ENCODE measurements around the gene GALNT10.

GALNT10 gene

GRCh38 chr5:154296525-154297159 is 106.1 kb downstream of the GALNT10 start:
- Histone ChIP-seq H2BK12ac (ENCODE audit: low read length) (no peak overlapping the region), H3K27me3 (ENCODE audit: control insufficient read depth in 3 of 3, insufficient read depth in 3 of 3, low read depth in 1 of 3, low read length in 3 of 3) (no peaks in the 10 kb centered on the region), H3K4ac (ENCODE audit: low read length) (no peak overlapping the region), H3K27ac (replicated peaks; ENCODE audit: low read length) (no peak overlapping the region), H3K18ac (ENCODE audit: low read length) (no peak overlapping the region), H2AK5ac (ENCODE audit: low read depth, low read length) (no peak overlapping the region), H4K91ac (ENCODE audit: low read depth, low read length, poor library complexity) (no peak overlapping the region), H3K14ac (ENCODE audit: low read length) (no peak overlapping the region), H3K9ac (ENCODE audit: low read depth, low read length, poor library complexity) (no peak overlapping the region), H2AFZ (ENCODE audit: low read length) (no peak overlapping the region), H3K23ac (ENCODE audit: low read depth, low read length, poor library complexity) (no peak overlapping the region), H4K8ac (ENCODE audit: low read depth, low read length) (no peak overlapping the region), H2BK15ac (ENCODE audit: low read length) (no peak overlapping the region), H3K4me1 (ENCODE audit: control insufficient read depth in 2 of 2, insufficient read depth in 1 of 2, low read depth in 1 of 2, low read length in 2 of 2) (peaks cover 0 to 4% of the 10 kb centered on the region in 2 donors), H3K4me3 (ENCODE audit: low read length in 2 of 2) (no peak overlapping the region), H3K9me3 (replicated peaks in 1 of 2; ENCODE audit: control insufficient read depth in 2 of 2, insufficient read depth in 1 of 2, low read depth in 1 of 2, low read length in 2 of 2) (no peaks in the 10 kb centered on the region), H3K79me1 (ENCODE audit: low read depth, low read length) (no peaks in the 10 kb centered on the region), H3K36me3 (replicated peaks in 1 of 2; ENCODE audit: control insufficient read depth in 2 of 2, insufficient read depth in 2 of 2, low read length in 2 of 2) (peaks cover 0 to 63% of the 10 kb centered on the region in 2 donors), H3K4me2 (ENCODE audit: insufficient read depth, low read length, poor library complexity, severe bottlenecking) (no peak overlapping the region), H2BK120ac (ENCODE audit: low read depth, low read length) (no peak overlapping the region), H2BK5ac (ENCODE audit: low read length) (no peak overlapping the region)
- WGBS, 2 donors (ENCODE audit: extremely low coverage in 2 of 2, insufficient read length in 2 of 2, insufficient replicate concordance in 1 of 2), result no CpG with 5 or more reads among the region's 6 CpGs
- no peak for DNase-seq (ENCODE audit: low spot score)

- Histone ChIP-seq H2BK12ac (ENCODE audit: low read length) (no peak overlapping the region), H3K9me3 (replicated peaks in 1 of 2; ENCODE audit: control insufficient read depth in 2 of 2, insufficient read depth in 1 of 2, low read depth in 1 of 2, low read length in 2 of 2) (peaks cover 0 to 2% of the 10 kb centered on the region in 2 donors), H4K8ac (ENCODE audit: low read depth, low read length) (no peak overlapping the region), H3K4me3 (ENCODE audit: low read length in 2 of 2) (no peak overlapping the region), H2BK120ac (ENCODE audit: low read depth, low read length) (no peak overlapping the region), H3K9ac (ENCODE audit: low read depth, low read length, poor library complexity) (no peak overlapping the region), H3K4me1 (ENCODE audit: control insufficient read depth in 2 of 2, insufficient read depth in 1 of 2, low read depth in 1 of 2, low read length in 2 of 2) (peaks cover 0 to 10% of the 10 kb centered on the region in 2 donors), H3K4me2 (ENCODE audit: insufficient read depth, low read length, poor library complexity, severe bottlenecking) (no peak overlapping the region), H2BK5ac (ENCODE audit: low read length) (no peak overlapping the region), H3K4ac (ENCODE audit: low read length) (no peak overlapping the region), H3K27ac (replicated peaks; ENCODE audit: low read length) (no peak overlapping the region), H2AK5ac (ENCODE audit: low read depth, low read length) (no peak overlapping the region), H2AFZ (ENCODE audit: low read length) (no peak overlapping the region), H3K14ac (ENCODE audit: low read length) (no peak overlapping the region), H3K23ac (ENCODE audit: low read depth, low read length, poor library complexity) (no peak overlapping the region), H4K91ac (ENCODE audit: low read depth, low read length, poor library complexity) (no peak overlapping the region), H3K27me3 (ENCODE audit: control insufficient read depth in 3 of 3, insufficient read depth in 3 of 3, low read depth in 1 of 3, low read length in 3 of 3) (no peaks in the 10 kb centered on the region), H3K18ac (ENCODE audit: low read length) (no peak overlapping the region), H3K79me1 (ENCODE audit: low read depth, low read length) (no peaks in the 10 kb centered on the region), H3K36me3 (replicated peaks in 1 of 2; ENCODE audit: control insufficient read depth in 2 of 2, insufficient read depth in 2 of 2, low read length in 2 of 2) (peaks cover 0 to 76% of the 10 kb centered on the region in 2 donors), H2BK15ac (ENCODE audit: low read length) (no peak overlapping the region)
- no peak for DNase-seq (ENCODE audit: low spot score)
- no CpG with 5 or more reads among the region's 3 CpGs for WGBS, 2 donors (ENCODE audit: extremely low coverage in 2 of 2, insufficient read length in 2 of 2, insufficient replicate concordance in 1 of 2)
Measured at GRCh38 chr5:154298065-154298464, 107.5 kb downstream of the GALNT10 start.

GRCh38 chr5:154300207-154300883 is 109.8 kb downstream of the GALNT10 start:
- Histone ChIP-seq H3K14ac (ENCODE audit: low read length) (no peak overlapping the region), H3K4me1 (ENCODE audit: control insufficient read depth in 2 of 2, insufficient read depth in 1 of 2, low read depth in 1 of 2, low read length in 2 of 2) (peaks cover 0 to 6% of the 10 kb centered on the region in 2 donors), H2AK5ac (ENCODE audit: low read depth, low read length) (no peak overlapping the region), H3K27me3 (ENCODE audit: control insufficient read depth in 3 of 3, insufficient read depth in 3 of 3, low read depth in 1 of 3, low read length in 3 of 3) (no peaks in the 10 kb centered on the region), H3K36me3 (replicated peaks in 1 of 2; ENCODE audit: control insufficient read depth in 2 of 2, insufficient read depth in 2 of 2, low read length in 2 of 2) (peaks cover 0 to 72% of the 10 kb centered on the region in 2 donors), H3K4me2 (ENCODE audit: insufficient read depth, low read length, poor library complexity, severe bottlenecking) (no peak overlapping the region), H3K18ac (ENCODE audit: low read length) (no peak overlapping the region), H2BK120ac (ENCODE audit: low read depth, low read length) (no peak overlapping the region), H4K8ac (ENCODE audit: low read depth, low read length) (no peak overlapping the region), H3K27ac (replicated peaks; ENCODE audit: low read length) (no peak overlapping the region), H3K9ac (ENCODE audit: low read depth, low read length, poor library complexity) (no peak overlapping the region), H2BK12ac (ENCODE audit: low read length) (no peak overlapping the region), H2AFZ (ENCODE audit: low read length) (no peak overlapping the region), H2BK15ac (ENCODE audit: low read length) (no peak overlapping the region), H4K91ac (ENCODE audit: low read depth, low read length, poor library complexity) (no peak overlapping the region), H3K4ac (ENCODE audit: low read length) (no peak overlapping the region), H3K4me3 (ENCODE audit: low read length in 2 of 2) (no peak overlapping the region), H3K9me3 (replicated peaks in 1 of 2; ENCODE audit: control insufficient read depth in 2 of 2, insufficient read depth in 1 of 2, low read depth in 1 of 2, low read length in 2 of 2) (peaks cover 0 to 22% of the 10 kb centered on the region in 2 donors), H3K79me1 (ENCODE audit: low read depth, low read length) (no peaks in the 10 kb centered on the region), H3K23ac (ENCODE audit: low read depth, low read length, poor library complexity) (no peak overlapping the region), H2BK5ac (ENCODE audit: low read length) (no peak overlapping the region)
- DNase-seq (ENCODE audit: low spot score), result no peak
- WGBS, 2 donors (ENCODE audit: extremely low coverage in 2 of 2, insufficient read length in 2 of 2, insufficient replicate concordance in 1 of 2), result no CpG with 5 or more reads among the region's 4 CpGs

GRCh38 chr5:154301726-154302125 is 111.2 kb downstream of the GALNT10 start:
- Histone ChIP-seq H2AFZ (ENCODE audit: low read length) (no peak overlapping the region), H3K27ac (replicated peaks; ENCODE audit: low read length) (no peak overlapping the region), H3K4ac (ENCODE audit: low read length) (no peak overlapping the region), H2BK120ac (ENCODE audit: low read depth, low read length) (no peak overlapping the region), H3K18ac (ENCODE audit: low read length) (no peak overlapping the region), H2BK15ac (ENCODE audit: low read length) (no peak overlapping the region), H2AK5ac (ENCODE audit: low read depth, low read length) (no peak overlapping the region), H2BK5ac (ENCODE audit: low read length) (no peak overlapping the region), H3K23ac (ENCODE audit: low read depth, low read length, poor library complexity) (no peak overlapping the region), H3K9me3 (replicated peaks in 1 of 2; ENCODE audit: control insufficient read depth in 2 of 2, insufficient read depth in 1 of 2, low read depth in 1 of 2, low read length in 2 of 2) (peaks cover 0 to 29% of the 10 kb centered on the region in 2 donors), H3K4me3 (ENCODE audit: low read length in 2 of 2) (no peak overlapping the region), H4K91ac (ENCODE audit: low read depth, low read length, poor library complexity) (no peak overlapping the region), H4K8ac (ENCODE audit: low read depth, low read length) (no peak overlapping the region), H2BK12ac (ENCODE audit: low read length) (no peak overlapping the region), H3K36me3 (replicated peaks in 1 of 2; ENCODE audit: control insufficient read depth in 2 of 2, insufficient read depth in 2 of 2, low read length in 2 of 2) (peaks cover 0 to 64% of the 10 kb centered on the region in 2 donors), H3K27me3 (ENCODE audit: control insufficient read depth in 3 of 3, insufficient read depth in 3 of 3, low read depth in 1 of 3, low read length in 3 of 3) (no peaks in the 10 kb centered on the region), H3K9ac (ENCODE audit: low read depth, low read length, poor library complexity) (no peak overlapping the region), H3K4me1 (ENCODE audit: control insufficient read depth in 2 of 2, insufficient read depth in 1 of 2, low read depth in 1 of 2, low read length in 2 of 2) (peaks cover 0 to 6% of the 10 kb centered on the region in 2 donors), H3K79me1 (ENCODE audit: low read depth, low read length) (no peaks in the 10 kb centered on the region), H3K14ac (ENCODE audit: low read length) (no peak overlapping the region), H3K4me2 (ENCODE audit: insufficient read depth, low read length, poor library complexity, severe bottlenecking) (no peak overlapping the region)
- no CpG with 5 or more reads among the region's 3 CpGs for WGBS, 2 donors (ENCODE audit: extremely low coverage in 2 of 2, insufficient read length in 2 of 2, insufficient replicate concordance in 1 of 2)
- no peak for DNase-seq (ENCODE audit: low spot score)
